ENCODE measurements around the gene CHERP. TPM values are rescaled to one million over a fixed set of nuclear protein-coding genes. Genes with fewer than 3 reads are reported as not detected.

CHERP gene
- polyA plus RNA-seq, 1 experiment, result 4.0 TPM

GRCh38 chr19:16587833-16588823 lies 45.9 kb upstream of the CHERP start:
- CTCF ChIA-PET, result interaction anchor here (1.1 to 1.5 kb wide), 3 partner anchors 10 to 75 kb away, joined by 3 to 5 read pairs (median 3); no protein-coding TSS in a partner anchor

GRCh38 chr19:16586991-16587832 lies 45.0 kb upstream of the CHERP start:
- H3K36me3 ChIP-seq (ENCODE audit: control insufficient read depth, insufficient read depth, low read length), result no peaks in the 10 kb centered on the region; the same call in 1 of the 2 replicates
- no peak for TF ChIP-seq CTCF (IDR thresholded peaks at IDR 0.05; ENCODE audit: insufficient read depth, low read depth, low read length)
- no peaks in the 10 kb centered on the region for H3K27me3 ChIP-seq (ENCODE audit: control insufficient read depth, insufficient read depth, low read length)
- H3K4me3 ChIP-seq (ENCODE audit: low read depth, low read length), result no peak overlapping the region
- ChIA-PET CTCF (interaction anchor here (1.1 to 1.5 kb wide), 3 partner anchors 11 to 75 kb away, joined by 3 to 5 read pairs (median 3); no protein-coding TSS in a partner anchor), POLR2A (interaction anchor here (0.6 kb wide), 1 partner anchor 13 kb away, joined by 4 read pairs; no protein-coding TSS in a partner anchor)
- DNase-seq (ENCODE audit: low read depth), result no peak

More at GRCh38 chr19:16587833-16588823, 45.9 kb upstream of the CHERP start:
- no peak overlapping the region for H3K4me3 ChIP-seq (ENCODE audit: low read depth, low read length)
- TF ChIP-seq CTCF (IDR thresholded peaks at IDR 0.05; ENCODE audit: insufficient read depth, low read depth, low read length), result no peak
- DNase-seq (ENCODE audit: low read depth), result no peak
- POLR2A ChIA-PET, result no interaction called here
- no peaks in the 10 kb centered on the region for H3K27me3 ChIP-seq (ENCODE audit: control insufficient read depth, insufficient read depth, low read length)
- H3K36me3 ChIP-seq (ENCODE audit: control insufficient read depth, insufficient read depth, low read length), result no peaks in the 10 kb centered on the region

- H3K27me3 ChIP-seq (ENCODE audit: control insufficient read depth, insufficient read depth, low read length), result no peaks in the 10 kb centered on the region
- no peak for DNase-seq (ENCODE audit: low read depth)
- TF ChIP-seq CTCF (IDR thresholded peaks at IDR 0.05; ENCODE audit: insufficient read depth, low read depth, low read length), result no peak
- POLR2A ChIA-PET, result no interaction called here
- CTCF ChIA-PET, result no interaction called here
- H3K36me3 ChIP-seq (ENCODE audit: control insufficient read depth, insufficient read depth, low read length), result no peaks in the 10 kb centered on the region; the same call in none of the 2 replicates
- H3K4me3 ChIP-seq (ENCODE audit: low read depth, low read length), result no peak overlapping the region
These were observed 44.2 kb upstream of the CHERP start for GRCh38 chr19:16586477-16586871.

GRCh38 chr19:16585808-16586476 lies 43.7 kb upstream of the CHERP start:
- POLR2A ChIA-PET, result no interaction called here
- Histone ChIP-seq H3K4me3 (ENCODE audit: low read depth, low read length) (no peak overlapping the region), H3K27me3 (ENCODE audit: control insufficient read depth, insufficient read depth, low read length) (no peaks in the 10 kb centered on the region), H3K36me3 (ENCODE audit: control insufficient read depth, insufficient read depth, low read length) (no peaks in the 10 kb centered on the region; the same call in none of the 2 replicates)
- CTCF ChIA-PET, result no interaction called here
- TF ChIP-seq CTCF (IDR thresholded peaks at IDR 0.05; ENCODE audit: insufficient read depth, low read depth, low read length), result no peak
- no peak for DNase-seq (ENCODE audit: low read depth)
